Measurements from ENCODE around the gene RNPEPL1.

RNPEPL1 gene

GRCh38 chr2:240566203-240567136 lies 1.8 kb upstream of the RNPEPL1 start (continued):
- no peak for TF ChIP-seq ZNF707 (tag by site-specific recombination; IDR thresholded peaks at IDR 0.05)
- peak; percentile 73; the same call in 1 of the 2 replicates for TF ChIP-seq ZBTB10 (tag by site-specific recombination; IDR thresholded peaks at IDR 0.05)
- TF ChIP-seq ZNF10 (tag by site-specific recombination; IDR thresholded peaks at IDR 0.05), result no peak
- TF ChIP-seq CTCF (tag by site-specific recombination; IDR thresholded peaks at IDR 0.05), result peak; percentile 87
- 0 out of 2 replicates have a peak, but pooled peaks have one; percentile 37 for TF ChIP-seq KLF10 (tag by site-specific recombination; IDR thresholded peaks at IDR 0.05)
- 0 out of 2 replicates have a peak, but pooled peaks have one; percentile 28 for TF ChIP-seq ZBTB7A (tag by site-specific recombination; IDR thresholded peaks at IDR 0.05; ENCODE audit: low read depth)
- TF ChIP-seq ZBTB17 (tag by site-specific recombination; IDR thresholded peaks at IDR 0.05), result no peak
- no peak; the same call in none of the 2 replicates for TF ChIP-seq ZBTB8A (tag by site-specific recombination; IDR thresholded peaks at IDR 0.05)
- TF ChIP-seq ZNF423 (tag by site-specific recombination; IDR thresholded peaks at IDR 0.05), result peak; percentile 98
- TF ChIP-seq KLF1 (tag by site-specific recombination; IDR thresholded peaks at IDR 0.05), result peak; percentile 8; the same call in 1 of the 2 replicates
- TF ChIP-seq ZBTB26 (tag by site-specific recombination; optimal IDR thresholded peaks at IDR 0.05), result peak; percentile 37
- TF ChIP-seq ZNF341 (tag by site-specific recombination; IDR thresholded peaks at IDR 0.05; ENCODE audit: low read depth), result peak; percentile 56; the same call in 1 of the 2 replicates
- no peak for TF ChIP-seq ZNF488 (tag by site-specific recombination; IDR thresholded peaks at IDR 0.05)
- TF ChIP-seq KLF9 (tag by site-specific recombination; IDR thresholded peaks at IDR 0.05; ENCODE audit: low read depth), result 0 out of 2 replicates have a peak, but pooled peaks have one; percentile 32
- 0 out of 2 replicates have a peak, but pooled peaks have one; percentile 12 for TF ChIP-seq ZBTB21 (tag by site-specific recombination; IDR thresholded peaks at IDR 0.05)
- no peak for TF ChIP-seq HOXA7 (CRISPR knock-in tag; IDR thresholded peaks at IDR 0.05; ENCODE audit: borderline replicate concordance)
- 0 out of 2 replicates have a peak, but pooled peaks have one; percentile 17 for TF ChIP-seq ZNF24 (tag by site-specific recombination; IDR thresholded peaks at IDR 0.05)
- TF ChIP-seq ZNF600 (tag by site-specific recombination; IDR thresholded peaks at IDR 0.05), result 0 out of 2 replicates have a peak, but pooled peaks have one; percentile 32
- no peak for TF ChIP-seq ZNF596 (tag by site-specific recombination; IDR thresholded peaks at IDR 0.05)
- TF ChIP-seq ZNF416 (tag by site-specific recombination; IDR thresholded peaks at IDR 0.05), result no peak
- no peak for TF ChIP-seq ZNF658 (tag by site-specific recombination; IDR thresholded peaks at IDR 0.05)
- TF ChIP-seq GLIS2 (tag by site-specific recombination; IDR thresholded peaks at IDR 0.05), result peak; percentile 97
- TF ChIP-seq ZNF561 (tag by site-specific recombination; IDR thresholded peaks at IDR 0.05; ENCODE audit: borderline replicate concordance), result no peak
- peak; percentile 51; the same call in 1 of the 2 replicates for TF ChIP-seq KLF8 (tag by site-specific recombination; IDR thresholded peaks at IDR 0.05)
- TF ChIP-seq SP2 (tag by site-specific recombination; IDR thresholded peaks at IDR 0.05), result peak; percentile 51
- no peak for TF ChIP-seq INSM2 (tag by site-specific recombination; IDR thresholded peaks at IDR 0.05)
- TF ChIP-seq PATZ1 (tag by site-specific recombination; IDR thresholded peaks at IDR 0.05), result peak; percentile 75
- no peak for TF ChIP-seq ZNF37A (tag by site-specific recombination; IDR thresholded peaks at IDR 0.05)
